ACC112 (cell line): Measurements from ENCODE around the gene MBNL2.

Source experiments
- H2AFZ ChIP-seq: fragments of 200-600 bp; sonication (generic); one replicate; pipeline ENCODE4 v1.6.0; 2017; ENCODE audit warnings: antibody characterized with exemption, low read length; ENCODE audit not compliant: unreplicated experiment
- H3K27ac ChIP-seq: fragments of 200-600 bp; sonication (generic); 2 replicates; pipeline ENCODE4 v1.5.1; 2014; ENCODE audit warnings: low read depth, mild to moderate bottlenecking, antibody characterized with exemption, low read length, moderate library complexity
- H3K27me3 ChIP-seq: fragments of 200-600 bp; sonication (generic); 2 replicates; pipeline ENCODE4 v1.6.1; 2014; ENCODE audit warnings: mild to moderate bottlenecking, antibody characterized with exemption, low read length, moderate library complexity, mixed read lengths; ENCODE audit not compliant: insufficient read depth
- H3K36me3 ChIP-seq: fragments of 200-600 bp; sonication (generic); 2 replicates; pipeline ENCODE4 v1.6.1; 2016; ENCODE audit warnings: mild to moderate bottlenecking, antibody characterized with exemption, low read length, moderate library complexity, mixed read lengths; ENCODE audit not compliant: insufficient read depth
- H3K4me1 ChIP-seq: fragments of 200-600 bp; sonication (generic); one replicate; pipeline ENCODE4 v1.6.1; 2016; ENCODE audit warnings: low read length, mixed read lengths; ENCODE audit not compliant: insufficient read depth, unreplicated experiment, control insufficient read depth
- H3K4me3 ChIP-seq: fragments of 200-600 bp; sonication (generic); 2 replicates; pipeline ENCODE4 v1.5.1; 2014; ENCODE audit warnings: mild to moderate bottlenecking, low read depth, low read length
- H3K79me2 ChIP-seq: fragments of 200-600 bp; sonication (generic); one replicate; pipeline ENCODE4 v1.6.0; 2016; ENCODE audit warnings: low read length; ENCODE audit not compliant: control insufficient read depth, unreplicated experiment, insufficient read depth

Gene MBNL2

DNA sequence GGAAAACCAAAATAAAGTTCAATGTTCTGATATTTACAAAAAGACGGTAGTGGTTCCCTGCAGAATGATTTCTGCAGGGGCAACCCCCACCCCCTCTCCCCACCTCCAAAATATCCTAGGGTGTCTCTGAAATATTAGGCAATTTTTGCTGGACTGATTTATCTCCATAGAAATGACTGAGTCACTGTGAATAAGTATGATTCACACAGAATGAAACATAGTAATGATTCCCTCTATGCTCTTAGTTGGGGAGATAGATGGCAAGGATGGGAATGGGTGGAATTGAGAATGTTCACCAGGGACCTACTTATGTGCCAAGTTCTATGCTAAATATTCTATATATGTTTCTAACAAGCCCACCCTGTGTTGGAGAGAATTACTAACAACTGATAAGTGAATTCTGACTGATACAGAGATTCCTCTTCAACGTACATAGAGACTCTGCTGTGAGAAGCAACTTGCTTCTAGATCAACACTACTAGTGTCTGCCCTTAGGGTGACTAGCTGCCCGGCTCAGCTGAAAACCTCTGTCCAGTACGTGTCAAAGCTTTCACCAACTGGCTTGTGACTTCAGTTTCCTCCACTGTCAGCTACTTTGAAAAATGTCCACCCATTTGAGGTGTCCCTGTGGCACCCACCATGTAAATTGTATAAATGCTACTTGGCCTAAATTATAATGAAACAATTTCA, 173.5 kb downstream of the MBNL2 start:
- Histone ChIP-seq H3K36me3 (peaks cover 9% of the 10 kb centered on the region), H3K4me1 (peaks cover 24% of the 10 kb centered on the region), H3K27me3 (no peaks in the 10 kb centered on the region), H3K79me2 (no peaks in the 10 kb centered on the region), H3K4me3 (no peak overlapping the region), H2AFZ (no peak overlapping the region), H3K27ac (peak overlapping the region; percentile 71)

DNA sequence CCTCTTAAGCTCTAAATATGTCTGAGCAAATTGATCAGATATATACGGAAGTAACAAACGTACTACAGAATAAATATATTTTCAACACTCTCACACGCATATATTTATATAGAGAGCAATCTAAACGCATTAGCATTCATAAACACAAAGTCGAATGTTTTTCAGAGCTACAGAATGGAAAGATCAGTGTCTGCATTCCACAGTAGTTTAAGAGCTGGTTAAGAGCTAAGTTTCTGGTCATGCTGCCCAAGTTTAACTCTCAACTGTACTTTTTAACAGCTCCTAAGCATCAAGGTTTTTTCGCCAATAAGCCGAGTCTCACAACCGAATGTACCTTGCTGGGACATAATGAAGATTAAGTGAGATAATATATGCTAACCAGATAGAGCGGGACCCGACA, 175.1 kb downstream of the MBNL2 start:
- Histone ChIP-seq H2AFZ (no peak overlapping the region), H3K27ac (no peak overlapping the region), H3K4me1 (peaks cover 17% of the 10 kb centered on the region), H3K36me3 (peaks cover 9% of the 10 kb centered on the region), H3K79me2 (no peaks in the 10 kb centered on the region), H3K27me3 (no peaks in the 10 kb centered on the region), H3K4me3 (no peak overlapping the region)

DNA sequence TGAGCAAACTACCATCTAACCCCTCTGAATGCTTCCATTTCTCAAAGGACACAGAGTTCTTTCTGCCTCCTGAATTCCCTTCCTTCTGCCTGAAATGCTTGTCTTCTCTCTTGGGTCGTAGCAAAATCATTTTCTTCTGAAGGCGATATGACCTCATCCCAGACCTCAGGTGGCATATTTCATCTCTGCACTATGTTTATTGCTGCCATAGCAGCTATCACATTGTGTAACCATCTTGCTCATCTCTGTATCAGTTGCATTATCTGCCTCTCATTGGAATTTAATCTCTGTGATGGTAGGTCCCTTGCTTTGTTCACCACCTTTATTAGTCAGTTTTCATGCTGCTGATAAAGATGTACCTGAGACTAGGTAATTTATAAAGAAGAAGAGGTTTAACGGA, 179.3 kb downstream of the MBNL2 start:
- Histone ChIP-seq H3K27me3 (no peaks in the 10 kb centered on the region), H3K4me1 (peaks cover 6% of the 10 kb centered on the region), H3K79me2 (no peaks in the 10 kb centered on the region), H3K36me3 (no peaks in the 10 kb centered on the region), H3K27ac (no peak overlapping the region), H2AFZ (no peak overlapping the region), H3K4me3 (no peak overlapping the region)

DNA sequence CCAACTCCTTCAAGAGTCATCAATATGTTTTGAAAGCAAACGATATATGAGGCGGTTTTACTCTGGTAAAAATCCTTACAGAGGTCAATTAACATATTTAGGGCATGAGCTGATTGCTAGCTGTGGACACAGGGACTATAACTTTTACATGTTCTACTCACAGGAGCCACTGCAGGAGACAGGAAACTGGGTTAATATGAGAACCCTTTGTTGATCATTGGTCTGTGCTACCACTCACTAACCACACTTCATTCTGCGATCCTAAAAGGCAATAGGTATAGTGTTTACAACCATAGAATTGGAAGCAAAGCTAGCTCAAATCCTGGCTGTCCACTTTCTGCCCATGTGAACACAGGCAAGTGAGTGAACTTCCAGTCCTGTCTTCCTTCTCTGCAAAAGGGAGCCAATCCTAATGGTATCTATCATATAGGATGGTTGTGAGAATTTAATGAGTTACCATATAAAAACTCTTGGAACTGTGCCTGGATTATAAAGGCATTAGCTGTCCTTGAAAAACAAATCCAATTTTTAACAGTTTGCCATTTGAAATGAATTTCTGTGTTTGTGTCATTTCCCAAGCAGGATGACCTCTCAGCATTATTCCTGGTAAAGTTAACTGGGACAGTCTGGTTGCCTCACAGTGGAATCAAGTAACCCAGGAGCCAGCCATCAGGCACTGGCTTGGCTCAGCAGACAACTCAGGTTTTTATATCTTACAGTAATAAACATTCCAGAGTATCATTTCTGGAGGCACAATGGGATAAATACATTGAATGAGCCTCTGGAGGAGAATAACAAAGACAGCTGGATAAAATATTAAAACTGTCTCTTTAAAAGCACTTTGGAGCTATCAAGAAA, 182.0 kb downstream of the MBNL2 start:
- no peaks in the 10 kb centered on the region for H3K27me3 ChIP-seq
- no peak overlapping the region for H3K4me3 ChIP-seq
- H2AFZ ChIP-seq: no peak overlapping the region
- H3K36me3 ChIP-seq: no peaks in the 10 kb centered on the region
- H3K27ac ChIP-seq: no peak overlapping the region
- H3K4me1 ChIP-seq: peaks cover 6% of the 10 kb centered on the region
- H3K79me2 ChIP-seq: no peaks in the 10 kb centered on the region

DNA sequence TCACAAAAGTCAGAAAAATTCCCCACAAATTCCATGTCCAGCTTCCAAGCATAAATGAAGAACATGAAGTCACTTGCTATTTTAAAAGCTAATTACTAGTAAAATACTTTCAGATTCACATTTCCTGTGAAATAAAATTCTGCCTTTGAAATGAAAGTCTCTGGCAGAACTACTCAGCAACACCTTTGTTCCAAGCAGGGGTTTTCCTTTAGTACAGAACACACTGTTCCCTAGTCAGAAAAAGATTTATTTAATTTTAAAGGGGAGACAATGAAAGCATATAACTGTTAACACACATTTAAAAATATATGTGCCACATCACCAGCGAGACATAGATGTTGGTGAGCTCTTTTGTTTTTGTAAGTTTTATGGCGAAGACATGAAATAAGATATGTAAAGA, 185.4 kb downstream of the MBNL2 start:
- Histone ChIP-seq H3K27ac (no peak overlapping the region), H3K79me2 (no peaks in the 10 kb centered on the region), H3K36me3 (no peaks in the 10 kb centered on the region)

DNA sequence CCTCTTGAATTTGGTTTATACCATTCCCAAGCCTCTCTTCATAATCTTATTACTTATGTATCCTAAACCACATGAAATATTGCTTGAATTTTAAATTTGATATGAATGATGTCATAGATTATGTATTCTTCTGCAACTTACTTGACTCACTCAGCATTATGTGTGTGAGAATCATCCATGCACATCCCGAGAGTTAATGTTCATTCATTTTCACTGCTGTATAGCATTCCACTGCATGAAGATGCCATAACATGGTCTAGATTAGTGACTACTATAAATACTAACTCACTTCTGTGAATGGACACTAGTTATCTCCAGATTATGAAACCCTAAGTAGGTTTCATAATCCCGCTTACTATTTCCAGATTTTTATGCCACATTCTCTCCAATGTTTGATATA, 186.8 kb downstream of the MBNL2 start:
- no peak overlapping the region for H3K4me3 ChIP-seq
- no peak overlapping the region for H3K27ac ChIP-seq
- H3K79me2 ChIP-seq: no peaks in the 10 kb centered on the region
- no peak overlapping the region for H2AFZ ChIP-seq
- H3K4me1 ChIP-seq: peaks cover 5% of the 10 kb centered on the region
- H3K27me3 ChIP-seq: no peaks in the 10 kb centered on the region
- H3K36me3 ChIP-seq: no peaks in the 10 kb centered on the region

More for the DNA sequence above, 185.4 kb downstream of the MBNL2 start:
- Histone ChIP-seq H3K27me3 (no peaks in the 10 kb centered on the region), H3K4me1 (peaks cover 6% of the 10 kb centered on the region), H2AFZ (no peak overlapping the region), H3K4me3 (no peak overlapping the region)

DNA sequence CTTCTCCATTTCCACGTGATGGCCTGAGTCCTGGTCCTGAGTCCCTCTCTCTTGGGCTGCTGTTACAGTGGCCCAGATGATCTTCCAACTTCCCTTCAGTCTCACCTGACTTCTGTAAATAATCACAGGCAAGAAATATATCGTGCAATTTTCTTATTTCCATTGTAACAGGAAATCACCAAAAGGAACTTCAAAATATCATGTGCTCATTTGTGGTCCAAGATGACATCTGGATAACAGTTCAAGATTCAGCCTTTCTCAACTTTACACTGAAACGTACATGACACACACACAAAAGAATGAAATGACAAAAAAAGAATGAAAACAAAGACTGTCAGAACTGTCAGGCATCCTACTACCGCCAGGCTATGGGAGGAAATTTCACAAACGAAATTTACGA, 189.9 kb downstream of the MBNL2 start:
- H3K4me3 ChIP-seq: no peak overlapping the region
- H3K36me3 ChIP-seq: no peaks in the 10 kb centered on the region
- no peaks in the 10 kb centered on the region for H3K27me3 ChIP-seq
- no peaks in the 10 kb centered on the region for H3K4me1 ChIP-seq
- no peaks in the 10 kb centered on the region for H3K79me2 ChIP-seq
- no peak overlapping the region for H3K27ac ChIP-seq
- no peak overlapping the region for H2AFZ ChIP-seq

DNA sequence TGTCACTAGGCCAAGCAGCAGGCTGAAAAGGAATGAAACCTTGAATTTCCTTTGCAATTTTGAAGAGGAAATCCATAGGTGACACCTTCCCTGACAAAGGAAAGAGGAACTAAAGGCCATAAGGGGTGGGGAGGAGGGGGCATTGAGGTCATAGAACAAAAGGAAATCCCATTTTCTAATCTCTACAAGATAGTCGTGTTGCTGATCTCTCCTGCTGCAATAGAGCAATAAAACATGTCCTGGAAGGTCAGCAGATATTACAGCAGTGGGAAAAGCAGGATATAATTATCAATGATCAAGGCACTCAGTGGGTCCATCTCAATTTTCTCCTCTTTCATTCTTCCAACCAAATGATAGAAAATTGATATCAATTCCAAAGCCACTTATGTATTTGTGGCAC, 191.6 kb downstream of the MBNL2 start:
- Histone ChIP-seq H2AFZ (no peak overlapping the region), H3K27me3 (no peaks in the 10 kb centered on the region), H3K4me1 (no peaks in the 10 kb centered on the region), H3K36me3 (no peaks in the 10 kb centered on the region), H3K79me2 (no peaks in the 10 kb centered on the region), H3K27ac (no peak overlapping the region), H3K4me3 (no peak overlapping the region)

DNA sequence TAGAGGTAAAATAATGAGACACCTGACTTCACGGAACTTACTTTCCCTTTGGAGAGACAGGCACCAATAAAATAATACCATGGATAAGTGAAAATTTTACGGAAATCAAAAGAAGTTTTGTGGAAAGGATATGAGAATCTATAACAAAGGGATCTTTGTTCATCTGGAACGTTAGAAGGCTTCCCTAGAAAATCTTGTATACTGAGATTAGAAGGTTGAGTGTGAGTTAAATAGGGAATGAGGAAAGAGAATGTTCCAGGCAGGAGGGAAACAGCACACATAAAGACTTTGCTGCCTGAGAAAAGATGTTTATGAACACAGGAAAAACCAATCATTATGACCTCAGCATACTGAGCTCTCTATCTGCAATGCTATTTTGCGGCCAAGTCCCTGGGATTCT, 192.3 kb downstream of the MBNL2 start:
- no peak overlapping the region for H3K27ac ChIP-seq
- H3K4me1 ChIP-seq: no peaks in the 10 kb centered on the region
- H3K79me2 ChIP-seq: no peaks in the 10 kb centered on the region
- H3K36me3 ChIP-seq: no peaks in the 10 kb centered on the region
- no peaks in the 10 kb centered on the region for H3K27me3 ChIP-seq
- no peak overlapping the region for H2AFZ ChIP-seq
- no peak overlapping the region for H3K4me3 ChIP-seq

DNA sequence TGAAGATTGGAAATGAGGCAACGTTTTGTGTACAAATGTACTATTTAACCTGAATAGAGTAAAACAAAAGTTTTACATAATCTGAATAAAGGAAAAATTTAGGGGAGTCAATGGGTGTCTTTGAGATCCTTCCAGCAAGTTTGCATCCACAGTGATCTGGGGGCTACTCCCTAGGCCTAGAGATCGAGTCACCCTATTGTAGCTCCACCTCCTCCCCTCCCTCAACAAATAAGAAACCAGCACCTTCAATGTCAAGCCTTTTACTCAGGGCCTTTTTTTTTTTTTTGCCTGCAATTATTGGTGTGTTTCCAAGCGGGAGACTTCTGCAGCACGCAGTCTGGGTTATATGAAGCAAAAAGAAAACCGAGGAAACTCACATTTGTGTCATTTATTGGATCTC, 195.6 kb downstream of the MBNL2 start:
- Histone ChIP-seq H2AFZ (no peak overlapping the region), H3K36me3 (no peaks in the 10 kb centered on the region), H3K27me3 (no peaks in the 10 kb centered on the region), H3K27ac (no peak overlapping the region), H3K4me1 (no peaks in the 10 kb centered on the region), H3K79me2 (no peaks in the 10 kb centered on the region), H3K4me3 (no peak overlapping the region)
